Measurements from ENCODE around the gene XPO6.
A peak's percentile ranks its signal among the peaks of the same experiment; 100 is the strongest.

Gene XPO6, protein sequence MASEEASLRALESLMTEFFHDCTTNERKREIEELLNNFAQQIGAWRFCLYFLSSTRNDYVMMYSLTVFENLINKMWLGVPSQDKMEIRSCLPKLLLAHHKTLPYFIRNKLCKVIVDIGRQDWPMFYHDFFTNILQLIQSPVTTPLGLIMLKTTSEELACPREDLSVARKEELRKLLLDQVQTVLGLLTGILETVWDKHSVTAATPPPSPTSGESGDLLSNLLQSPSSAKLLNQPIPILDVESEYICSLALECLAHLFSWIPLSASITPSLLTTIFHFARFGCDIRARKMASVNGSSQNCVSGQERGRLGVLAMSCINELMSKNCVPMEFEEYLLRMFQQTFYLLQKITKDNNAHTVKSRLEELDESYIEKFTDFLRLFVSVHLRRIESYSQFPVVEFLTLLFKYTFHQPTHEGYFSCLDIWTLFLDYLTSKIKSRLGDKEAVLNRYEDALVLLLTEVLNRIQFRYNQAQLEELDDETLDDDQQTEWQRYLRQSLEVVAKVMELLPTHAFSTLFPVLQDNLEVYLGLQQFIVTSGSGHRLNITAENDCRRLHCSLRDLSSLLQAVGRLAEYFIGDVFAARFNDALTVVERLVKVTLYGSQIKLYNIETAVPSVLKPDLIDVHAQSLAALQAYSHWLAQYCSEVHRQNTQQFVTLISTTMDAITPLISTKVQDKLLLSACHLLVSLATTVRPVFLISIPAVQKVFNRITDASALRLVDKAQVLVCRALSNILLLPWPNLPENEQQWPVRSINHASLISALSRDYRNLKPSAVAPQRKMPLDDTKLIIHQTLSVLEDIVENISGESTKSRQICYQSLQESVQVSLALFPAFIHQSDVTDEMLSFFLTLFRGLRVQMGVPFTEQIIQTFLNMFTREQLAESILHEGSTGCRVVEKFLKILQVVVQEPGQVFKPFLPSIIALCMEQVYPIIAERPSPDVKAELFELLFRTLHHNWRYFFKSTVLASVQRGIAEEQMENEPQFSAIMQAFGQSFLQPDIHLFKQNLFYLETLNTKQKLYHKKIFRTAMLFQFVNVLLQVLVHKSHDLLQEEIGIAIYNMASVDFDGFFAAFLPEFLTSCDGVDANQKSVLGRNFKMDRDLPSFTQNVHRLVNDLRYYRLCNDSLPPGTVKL

DNA sequence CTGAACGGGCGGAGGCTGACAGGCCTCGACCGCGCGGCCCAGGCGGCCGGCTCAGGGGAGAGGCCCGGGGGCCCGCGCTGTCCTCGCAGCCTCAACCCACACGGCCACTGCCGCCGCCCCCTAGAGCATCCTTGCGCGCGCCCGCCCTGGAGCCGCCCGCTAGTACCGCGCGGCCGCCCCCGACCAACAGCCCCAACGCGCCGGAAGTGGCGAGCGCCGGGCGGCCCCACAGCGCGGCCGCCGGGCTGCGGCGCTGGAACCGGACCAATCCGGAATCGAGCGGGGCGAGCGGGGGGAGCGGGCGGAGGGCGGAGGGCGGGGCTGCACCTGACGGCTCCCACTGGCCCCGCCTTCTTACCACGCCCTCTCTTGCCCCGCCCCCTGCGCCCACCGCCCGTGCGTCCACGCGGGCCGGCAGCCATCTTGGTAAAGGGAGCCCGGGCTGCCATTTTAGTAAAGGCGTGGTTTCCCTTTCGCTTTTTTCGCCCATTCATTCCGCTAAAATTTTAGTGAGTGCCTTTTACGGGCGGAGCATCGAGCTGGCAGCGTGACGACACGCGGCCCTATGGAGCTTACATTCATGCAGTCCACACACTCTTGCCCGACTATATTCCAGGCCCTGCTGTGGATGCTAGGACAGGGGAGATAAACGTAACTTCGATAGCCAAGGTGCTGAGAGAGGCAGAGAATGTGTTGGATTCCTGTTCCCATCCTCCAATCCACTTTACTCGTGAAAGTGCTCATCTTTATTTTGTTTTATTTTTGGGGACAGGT lies at the start of gene XPO6:
Gene XPO6, minus strand, starts transcription at position 208 of the 774 bp plus-strand sequence. CDS start 597 bp downstream, outside the sequence.
- peak; percentile 95 for DNase-seq (ENCODE audit: low read depth)
- TF ChIP-seq, protein P1, sequence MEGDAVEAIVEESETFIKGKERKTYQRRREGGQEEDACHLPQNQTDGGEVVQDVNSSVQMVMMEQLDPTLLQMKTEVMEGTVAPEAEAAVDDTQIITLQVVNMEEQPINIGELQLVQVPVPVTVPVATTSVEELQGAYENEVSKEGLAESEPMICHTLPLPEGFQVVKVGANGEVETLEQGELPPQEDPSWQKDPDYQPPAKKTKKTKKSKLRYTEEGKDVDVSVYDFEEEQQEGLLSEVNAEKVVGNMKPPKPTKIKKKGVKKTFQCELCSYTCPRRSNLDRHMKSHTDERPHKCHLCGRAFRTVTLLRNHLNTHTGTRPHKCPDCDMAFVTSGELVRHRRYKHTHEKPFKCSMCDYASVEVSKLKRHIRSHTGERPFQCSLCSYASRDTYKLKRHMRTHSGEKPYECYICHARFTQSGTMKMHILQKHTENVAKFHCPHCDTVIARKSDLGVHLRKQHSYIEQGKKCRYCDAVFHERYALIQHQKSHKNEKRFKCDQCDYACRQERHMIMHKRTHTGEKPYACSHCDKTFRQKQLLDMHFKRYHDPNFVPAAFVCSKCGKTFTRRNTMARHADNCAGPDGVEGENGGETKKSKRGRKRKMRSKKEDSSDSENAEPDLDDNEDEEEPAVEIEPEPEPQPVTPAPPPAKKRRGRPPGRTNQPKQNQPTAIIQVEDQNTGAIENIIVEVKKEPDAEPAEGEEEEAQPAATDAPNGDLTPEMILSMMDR (IDR thresholded peaks at IDR 0.05; ENCODE audit: insufficient read depth, low read depth, low read length, missing control alignments), result no peak
- peak within 1 kb of the TSS; percentile 79 for H3K4me3 ChIP-seq (ENCODE audit: low read length)

DNA sequence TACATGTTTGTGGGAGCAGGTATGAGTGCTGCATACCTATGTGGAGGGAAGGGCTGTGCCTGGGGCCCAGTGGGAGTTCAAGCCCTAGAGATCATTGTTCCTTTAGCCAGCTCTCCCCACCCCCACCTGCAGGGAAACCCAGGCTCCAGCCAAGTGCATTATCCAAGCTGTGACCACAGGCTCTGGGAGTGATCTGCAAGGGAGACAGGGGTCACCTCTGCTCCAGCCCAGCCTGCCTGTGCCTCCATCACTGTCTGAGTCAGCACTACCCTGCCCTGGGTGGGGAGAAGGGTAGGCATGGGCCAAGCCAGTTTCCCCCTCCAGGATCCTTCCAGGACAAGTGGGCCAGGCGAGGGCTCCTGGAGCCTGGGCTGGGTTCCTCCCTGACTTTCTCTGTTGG lies 48.4 kb upstream of the XPO6 start:
- H3K4me3 ChIP-seq (ENCODE audit: low read length), result no peak overlapping the region
- no peak for DNase-seq (ENCODE audit: low read depth)
- TF ChIP-seq, protein P1 (IDR thresholded peaks at IDR 0.05; ENCODE audit: insufficient read depth, low read depth, low read length, missing control alignments), result no peak

DNA sequence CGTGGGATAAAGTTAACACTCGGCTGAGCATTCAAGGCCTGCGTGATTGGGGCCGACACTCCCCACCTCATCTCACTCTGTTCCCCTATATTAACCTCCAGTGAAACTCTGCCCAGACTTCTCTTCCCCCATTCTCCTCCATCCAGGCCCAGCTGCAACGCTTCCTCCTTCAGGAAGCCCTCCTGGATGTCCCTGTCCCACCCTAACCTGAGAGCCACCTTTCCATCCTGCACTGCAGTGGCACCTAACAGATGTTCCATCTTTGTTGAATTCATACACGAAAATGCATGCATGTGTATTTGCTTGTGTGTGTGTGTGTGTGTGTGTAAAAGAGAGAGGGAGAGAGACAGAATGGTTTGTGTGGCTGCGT lies 48.0 kb upstream of the XPO6 start:
- no peak for DNase-seq (ENCODE audit: low read depth)
- no peak overlapping the region for H3K4me3 ChIP-seq (ENCODE audit: low read length)
- TF ChIP-seq, protein P1 (IDR thresholded peaks at IDR 0.05; ENCODE audit: insufficient read depth, low read depth, low read length, missing control alignments), result no peak

DNA sequence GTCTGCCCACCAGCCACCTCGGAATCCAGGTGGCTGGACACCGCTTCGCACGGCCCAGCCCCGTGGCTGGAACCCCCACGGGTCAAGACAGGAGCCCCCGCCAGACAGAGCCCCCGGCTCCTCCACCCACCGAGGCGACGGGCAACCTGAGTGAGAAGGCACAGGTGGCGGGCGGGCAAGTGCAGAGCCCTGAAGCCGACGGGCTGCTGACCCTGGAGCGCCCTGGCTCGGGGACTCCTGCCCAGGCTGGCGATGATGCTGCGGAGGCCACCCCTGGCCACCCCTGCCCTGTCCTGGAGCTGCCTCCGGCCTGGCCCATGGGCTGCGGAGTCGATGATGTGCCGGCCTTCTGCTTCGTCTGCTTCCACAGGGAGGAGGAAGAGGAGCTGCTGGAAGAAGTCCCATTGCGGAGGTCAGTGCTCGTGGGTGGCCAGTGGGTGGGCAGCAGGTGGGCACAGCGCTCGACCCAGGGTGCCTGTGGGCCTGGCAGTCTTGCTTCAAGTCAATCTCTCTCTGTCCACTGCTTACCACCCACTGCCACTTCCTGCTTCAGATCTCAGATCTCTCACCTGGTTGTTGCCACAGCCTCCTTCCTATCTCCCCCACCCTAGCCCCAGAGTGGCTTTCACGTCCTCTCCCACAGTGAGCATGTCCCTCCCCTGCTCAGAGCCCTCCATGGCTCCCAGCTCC lies 47.5 kb upstream of the XPO6 start:
- no peak overlapping the region for H3K4me3 ChIP-seq (ENCODE audit: low read length)
- DNase-seq (ENCODE audit: low read depth), result no peak
- TF ChIP-seq, protein P1 (IDR thresholded peaks at IDR 0.05; ENCODE audit: insufficient read depth, low read depth, low read length, missing control alignments), result no peak

DNA sequence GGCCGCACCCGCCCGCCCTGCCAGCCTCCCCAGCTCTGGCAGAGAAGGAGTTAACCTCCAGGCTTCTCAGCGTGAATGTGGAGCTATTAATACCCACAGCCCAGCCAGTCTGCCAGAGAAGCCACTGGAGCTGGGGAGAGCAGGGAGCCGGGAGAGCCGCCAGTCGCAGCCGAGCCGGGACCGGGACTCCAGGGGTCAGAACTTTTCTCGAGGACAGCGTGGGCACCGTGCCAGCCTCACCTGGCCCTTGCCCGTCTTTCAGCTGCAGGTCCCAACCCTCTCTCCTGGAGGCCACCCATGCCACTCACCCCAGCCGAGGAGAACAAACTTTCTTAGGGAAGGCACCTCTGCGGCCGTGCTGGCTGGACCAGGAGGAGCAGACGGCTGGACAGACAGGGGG lies 46.8 kb upstream of the XPO6 start:
- TF ChIP-seq, protein P1 (IDR thresholded peaks at IDR 0.05; ENCODE audit: insufficient read depth, low read depth, low read length, missing control alignments), result no peak
- DNase-seq (ENCODE audit: low read depth), result no peak
- H3K4me3 ChIP-seq (ENCODE audit: low read length), result no peak overlapping the region

DNA sequence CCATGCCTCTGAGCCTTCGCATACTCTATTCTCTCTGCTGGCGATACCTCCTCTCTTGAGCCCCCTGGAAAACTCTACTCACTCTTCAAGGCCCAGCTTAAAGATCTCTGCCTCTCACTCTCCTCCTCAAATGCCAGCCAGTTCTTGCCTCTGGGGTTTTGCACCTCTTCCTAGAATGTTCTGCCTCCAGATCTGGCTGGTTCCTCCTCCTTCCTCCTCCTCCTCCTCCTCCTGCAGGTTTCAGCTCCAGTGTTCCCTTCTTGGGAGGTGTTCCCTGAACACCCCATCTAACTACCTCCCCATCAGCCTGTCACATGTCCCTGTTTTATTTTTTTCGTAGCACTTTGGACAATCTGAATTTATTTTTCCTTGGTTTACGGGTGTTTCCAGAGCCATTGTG lies 45.5 kb upstream of the XPO6 start:
- H3K4me3 ChIP-seq (ENCODE audit: low read length), result no peak overlapping the region
- TF ChIP-seq, protein P1 (IDR thresholded peaks at IDR 0.05; ENCODE audit: insufficient read depth, low read depth, low read length, missing control alignments), result no peak
- no peak for DNase-seq (ENCODE audit: low read depth)
